Stomach (tissue), 9 donors: Measurements from ENCODE around the gene LCP2. TPM values are rescaled to one million over a fixed set of nuclear protein-coding genes. Genes with fewer than 3 reads are reported as not detected.

Experiments
- DNase-seq, 2 donors: peaks; one replicate each; pipeline versions ENCODE4 v3.0.0 to v3.0.0-alpha.2; 2013 to 2019
- H3K27ac ChIP-seq, 5 donors: fragments of 200-600 bp in 4 of 5; sonication (generic) in 4 of 5; one replicate each; pipeline ENCODE4 v1.5.1; 2013 to 2019; ENCODE audit warnings: mild to moderate bottlenecking in 1 of 5, moderate library complexity in 1 of 5
- H3K27me3 ChIP-seq, 3 donors: fragments of 200-600 bp; sonication (generic); one replicate each; pipeline ENCODE4 v1.5.1; 2017 to 2019; ENCODE audit warnings: mixed run types in 1 of 3
- H3K36me3 ChIP-seq, 4 donors: fragments of 200-600 bp; sonication (generic); 1 replicate in 3 of 4; 2 replicates in 1 of 4; pipeline ENCODE4 v1.5.1; 2016 to 2019
- H3K4me1 ChIP-seq, 4 donors: fragments of 200-600 bp; sonication (generic); one replicate each; pipeline ENCODE4 v1.5.1; 2016 to 2019
- H3K4me3 ChIP-seq, 4 donors: fragments of 200-600 bp; sonication (generic) in 3 of 4; one replicate each; pipeline ENCODE4 v1.5.1; 2016 to 2019; ENCODE audit warnings: mild to moderate bottlenecking in 1 of 4
- H3K9me3 ChIP-seq, 4 donors: fragments of 200-600 bp; sonication (generic); one replicate each; pipeline ENCODE4 v1.5.1; 2016 to 2019
- EP300 ChIP-seq: sonication (generic); formaldehyde crosslinking; IDR thresholded peaks from one replicate; pipeline ENCODE4 v1.6.1; 2017; ENCODE audit warnings: antibody characterized with exemption
- POLR2A ChIP-seq, 4 donors: fragments of 450-650 bp; IDR thresholded peaks; one replicate each; pipeline ENCODE4 v1.6.1; 2016; ENCODE audit warnings: antibody characterized with exemption in 4 of 4, control low read depth in 2 of 4, mild to moderate bottlenecking in 1 of 4, moderate library complexity in 1 of 4
- POLR2AphosphoS5 ChIP-seq, 3 donors: sonication (generic); formaldehyde crosslinking; IDR thresholded peaks; one replicate each; pipeline ENCODE4 v1.6.1; 2016; ENCODE audit warnings: antibody characterized with exemption in 3 of 3
- WGBS, 5 donors: extraction: QIAGEN DNeasy Blood & Tissue Kit in 3 of 5; methylation state at CpG; one replicate each; pipeline versions ENCODE4 v1.1.5 to v1.1.7; 2013 to 2018; 5-methylcytosine and 5-hydroxymethylcytosine counted together
- intact Hi-C: fragments of 100-400 bp; cut with DNase I; formaldehyde crosslinking; loops from one replicate; pipeline ENCODE4 v1.15.1; 2023; ENCODE audit warnings: low total_unique reads
- polyA plus RNA-seq, 3 donors: library from polyadenylated mRNA; stranded (reverse); fragments of 200-250 nt; gene quantifications; one replicate each; pipeline ENCODE4 v1.2.3, GENCODE V29; 2013
- total RNA-seq, 5 donors: library from RNA; depleted of rRNA; stranded (reverse); fragments of >200 nt; gene quantifications; one replicate each; pipeline versions ENCODE4 v1.1.0 to v1.2.3, GENCODE V29; 2014 to 2016
- TF ChIP-seq, protein P1 (sequence below), 7 experiments: fragments of 450-650 bp in 4 of 7; fragments of 200-600 bp in 3 of 7; sonication (generic) in 3 of 7; IDR thresholded peaks; one replicate each; pipeline ENCODE4 v1.5.1; 2016 to 2019; ENCODE audit warnings: antibody characterized with exemption in 7 of 7, control low read depth in 2 of 7, mild to moderate bottlenecking in 1 of 7
- donor health status: healthy with polysubstance abuse.
- donor health status: Bipolar disorder and iron deficiency.
- donor health status: healthy.

Gene LCP2
- total and polyA plus RNA-seq, 8 donors = 0.58 to 69.4 (median 16.8) TPM

GRCh38 chr5:170338291-170338690, 40.7 kb upstream of the LCP2 start:
- intact Hi-C loops = no loop called here
- WGBS, 5 donors = 58 to 77% (median 71%) methylated on average over 4 of the region's 4 CpGs
- no peak for DNase-seq
- Histone ChIP-seq H3K4me3 (no peak overlapping the region), H3K27ac (no peak overlapping the region), H3K27me3 (no peaks in the 10 kb centered on the region), H3K9me3 (no peaks in the 10 kb centered on the region), H3K36me3 (no peaks in the 10 kb centered on the region), H3K4me1 (peaks cover 0 to 52% (median 0%) of the 10 kb centered on the region in 4 donors)
- no peak for TF ChIP-seq EP300

- WGBS, 5 donors = 60 to 78% (median 73%) methylated on average over 9 of the region's 9 CpGs
- H3K27ac ChIP-seq = peak overlapping the region in 1 of 5 donors; percentile 39
- H3K27me3 ChIP-seq = no peaks in the 10 kb centered on the region
- no peaks in the 10 kb centered on the region for H3K36me3 ChIP-seq
- DNase-seq = no peak
- TF ChIP-seq, protein P1, sequence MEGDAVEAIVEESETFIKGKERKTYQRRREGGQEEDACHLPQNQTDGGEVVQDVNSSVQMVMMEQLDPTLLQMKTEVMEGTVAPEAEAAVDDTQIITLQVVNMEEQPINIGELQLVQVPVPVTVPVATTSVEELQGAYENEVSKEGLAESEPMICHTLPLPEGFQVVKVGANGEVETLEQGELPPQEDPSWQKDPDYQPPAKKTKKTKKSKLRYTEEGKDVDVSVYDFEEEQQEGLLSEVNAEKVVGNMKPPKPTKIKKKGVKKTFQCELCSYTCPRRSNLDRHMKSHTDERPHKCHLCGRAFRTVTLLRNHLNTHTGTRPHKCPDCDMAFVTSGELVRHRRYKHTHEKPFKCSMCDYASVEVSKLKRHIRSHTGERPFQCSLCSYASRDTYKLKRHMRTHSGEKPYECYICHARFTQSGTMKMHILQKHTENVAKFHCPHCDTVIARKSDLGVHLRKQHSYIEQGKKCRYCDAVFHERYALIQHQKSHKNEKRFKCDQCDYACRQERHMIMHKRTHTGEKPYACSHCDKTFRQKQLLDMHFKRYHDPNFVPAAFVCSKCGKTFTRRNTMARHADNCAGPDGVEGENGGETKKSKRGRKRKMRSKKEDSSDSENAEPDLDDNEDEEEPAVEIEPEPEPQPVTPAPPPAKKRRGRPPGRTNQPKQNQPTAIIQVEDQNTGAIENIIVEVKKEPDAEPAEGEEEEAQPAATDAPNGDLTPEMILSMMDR (IDR thresholded peaks at IDR 0.05) = no peak
- intact Hi-C loops = no loop called here
- H3K4me3 ChIP-seq = no peak overlapping the region
- peaks cover 0 to 61% (median under 1%) of the 10 kb centered on the region in 4 donors for H3K4me1 ChIP-seq
- H3K9me3 ChIP-seq = no peaks in the 10 kb centered on the region
Measured at GRCh38 chr5:170337045-170337733, 39.6 kb upstream of the LCP2 start.

GRCh38 chr5:170336065-170336464, 38.5 kb upstream of the LCP2 start:
- WGBS, 5 donors = 78 to 89% (median 81%) methylated on average over 6 of the region's 6 CpGs
- intact Hi-C loops = no loop called here

GRCh38 chr5:170334626-170335025, 37.0 kb upstream of the LCP2 start:
- 56 to 83% (median 79%) methylated on average over 5 of the region's 5 CpGs for WGBS, 5 donors
- DNase-seq = no peak
- Histone ChIP-seq H3K27ac (peak overlapping the region in 3 of 5 donors; percentile 16 to 79 (median 47)), H3K9me3 (no peaks in the 10 kb centered on the region), H3K4me3 (no peak overlapping the region), H3K27me3 (peaks cover 0 to 4% (median 0%) of the 10 kb centered on the region in 3 donors), H3K4me1 (peaks cover 0 to 78% (median 10%) of the 10 kb centered on the region in 4 donors), H3K36me3 (no peaks in the 10 kb centered on the region)
- intact Hi-C loops = no loop called here
- TF ChIP-seq POLR2AphosphoS5 (IDR thresholded peaks at IDR 0.05) = no peak

More at GRCh38 chr5:170336065-170336464, 38.5 kb upstream of the LCP2 start:
- Histone ChIP-seq H3K4me1 (peaks cover 0 to 72% (median 8%) of the 10 kb centered on the region in 4 donors), H3K36me3 (no peaks in the 10 kb centered on the region), H3K9me3 (no peaks in the 10 kb centered on the region), H3K27me3 (peaks cover 0 to 4% (median 0%) of the 10 kb centered on the region in 3 donors), H3K4me3 (no peak overlapping the region), H3K27ac (peak overlapping the region in 1 of 5 donors; percentile 32)
- no peak for DNase-seq
- TF ChIP-seq, protein P1 (IDR thresholded peaks at IDR 0.05) = no peak
- no peak for TF ChIP-seq EP300
- no peak for TF ChIP-seq POLR2AphosphoS5 (IDR thresholded peaks at IDR 0.05)
- TF ChIP-seq POLR2A (IDR thresholded peaks at IDR 0.05) = no peak

DNA sequence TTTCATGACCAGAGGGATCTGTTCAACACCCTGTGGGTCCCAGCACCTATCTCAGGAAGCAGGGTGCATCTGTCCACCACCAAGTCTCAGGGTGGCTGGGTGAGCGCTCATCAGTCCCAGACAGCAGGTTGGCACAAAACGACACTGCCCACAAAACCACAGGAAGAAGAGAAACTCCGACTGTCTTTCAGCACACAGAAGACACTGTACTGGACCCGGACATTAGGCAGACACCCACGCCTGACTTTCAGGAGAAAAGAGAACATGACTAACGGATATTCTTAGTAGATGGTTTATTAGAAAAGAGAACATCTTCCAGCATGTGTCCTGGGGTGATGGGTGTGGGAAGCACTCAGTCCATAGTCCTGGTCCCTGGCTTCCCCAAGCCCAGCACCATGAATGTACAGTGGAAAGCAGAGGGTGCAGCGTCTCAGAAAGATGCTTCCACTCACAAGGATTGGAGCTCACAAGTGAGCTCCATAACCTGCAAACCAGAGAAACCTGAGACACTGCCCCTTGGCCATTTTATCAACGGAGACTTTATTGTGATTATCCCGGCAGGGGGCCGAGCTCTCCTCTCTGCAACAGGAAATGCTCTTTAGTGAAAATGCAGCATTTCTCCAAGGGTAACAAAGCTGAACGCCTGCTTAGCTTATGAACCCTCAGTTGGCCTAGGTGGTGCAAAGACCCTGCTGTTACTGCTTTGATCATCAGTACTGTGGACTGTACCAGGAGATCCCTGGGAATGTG, 35.8 kb upstream of the LCP2 start:
- WGBS, 5 donors = 48 to 61% (median 53%) methylated on average over 9 to 11 of the region's 11 CpGs
- peaks cover 0 to 68% (median 10%) of the 10 kb centered on the region in 4 donors for H3K4me1 ChIP-seq
- intact Hi-C loops = no loop called here
- H3K4me3 ChIP-seq = no peak overlapping the region
- no peaks in the 10 kb centered on the region for H3K36me3 ChIP-seq
- DNase-seq = peak in 1 of 2 donors; percentile 33
- no peaks in the 10 kb centered on the region for H3K9me3 ChIP-seq
- peak overlapping the region; percentile 15 to 79 (median 47) for H3K27ac ChIP-seq
- no peak for TF ChIP-seq POLR2AphosphoS5 (IDR thresholded peaks at IDR 0.05)
- TF ChIP-seq, protein P1 (IDR thresholded peaks at IDR 0.05) = no peak
- no peak for TF ChIP-seq EP300
- TF ChIP-seq POLR2A (IDR thresholded peaks at IDR 0.05) = no peak
- peaks cover 0 to 4% (median 0%) of the 10 kb centered on the region in 3 donors for H3K27me3 ChIP-seq
